ENCODE results near the gene MOB1A. TPM values are rescaled to one million over a fixed set of nuclear protein-coding genes. Genes with fewer than 3 reads are reported as not detected.

MOB1A gene
- total and polyA plus RNA-seq, 2 of the 13 experiments (the other 11 are each of a cell fraction or from before 2014, with no cell fraction given) = 48.2 to 139 TPM

DNA sequence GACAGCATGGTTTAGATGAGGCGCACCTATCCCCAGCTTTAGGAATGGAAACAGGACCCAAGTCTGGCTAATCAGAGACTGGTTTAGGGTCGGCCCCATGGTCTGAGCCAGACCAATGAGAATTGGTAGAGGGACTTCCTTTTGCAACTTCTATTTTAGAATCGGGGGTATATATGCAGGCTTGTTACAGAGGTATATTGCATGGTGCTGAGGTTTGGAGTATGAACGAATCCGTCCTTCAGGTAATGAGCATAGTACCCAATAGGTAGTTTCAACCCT is 29.5 kb downstream of the MOB1A start:
- no peak for TF ChIP-seq KLF16 (CRISPR knock-in tag; IDR thresholded peaks at IDR 0.05)
- H3K9me3 ChIP-seq (ENCODE audit: low read length) = no peaks in the 10 kb centered on the region
- no peaks in the 10 kb centered on the region; a peak in 1 of 5 replicates for H3K27me3 ChIP-seq (ENCODE audit: control insufficient read depth in 1 of 2, insufficient read depth in 2 of 2, low read length in 2 of 2)
- peaks cover 3 to 19% of the 10 kb centered on the region in 2 experiments; a peak in 4 of 5 replicates for H3K36me3 ChIP-seq (replicated peaks in 1 of 2; ENCODE audit: control insufficient read depth in 1 of 2, insufficient read depth in 2 of 2, low read length in 2 of 2)
- ATAC-seq (no peak), FAIRE-seq (no peak), DNase-seq (ENCODE audit: low spot score) (no peak)
- no peaks in the 10 kb centered on the region for H4K20me1 ChIP-seq (ENCODE audit: insufficient read depth, low read length)
- BruUV-seq (replicated peaks) = no TSS peak
- H3K27ac ChIP-seq (ENCODE audit: extremely low read length, insufficient read depth, low read length) = no peak overlapping the region
- H2AFZ ChIP-seq (ENCODE audit: low read length) = no peak overlapping the region
- H3K4me3 ChIP-seq (replicated peaks in 1 of 3; ENCODE audit: insufficient read depth in 1 of 3, low read depth in 2 of 3, low read length in 3 of 3) = peak overlapping the region in 2 of 3 experiments; percentile 84 to 94; a peak in 1 of 6 replicates
- peak overlapping the region; percentile 97 for H3K4me2 ChIP-seq (ENCODE audit: low read depth, low read length)
- peaks cover 33% of the 10 kb centered on the region for H3K4me1 ChIP-seq (ENCODE audit: insufficient read depth, low read length)
- intact Hi-C loops (cut with micrococcal nuclease; ENCODE audit: unreplicated experiment) (loop anchor here (5.0 kb wide), 1 partner anchor 48 kb away; the partner anchor contains the start of gene MTHFD2), in situ Hi-C loops (cut with HindIII; ENCODE audit: extremely low pct_ligation_motif_present, low pct_unique_long_range_greater_than_20kb) (loop anchor here (25.0 kb wide), 1 partner anchor 312 kb away; the partner anchor contains the start of gene STAMBP)
- H3K79me2 ChIP-seq (ENCODE audit: insufficient read depth, low read length) = peaks cover 22% of the 10 kb centered on the region
- 97% methylated on average over 5 of the region's 5 CpGs for WGBS (ENCODE audit: low lambda C conversion rate)
- ChIA-PET CTCF (ENCODE audit: low intra/inter-chr PET ratio, low total read pairs) (no interaction called here), POLR2A (interaction anchor here (0.8 to 2.2 kb wide), 5 partner anchors 29 to 412 kb away, joined by 4 to 13 read pairs (median 4); partner anchors contain the start of genes MOB1A, STAMBP and TPRKB)
- H3K9ac ChIP-seq (ENCODE audit: insufficient read depth, low read depth, low read length) = no peak overlapping the region

DNA sequence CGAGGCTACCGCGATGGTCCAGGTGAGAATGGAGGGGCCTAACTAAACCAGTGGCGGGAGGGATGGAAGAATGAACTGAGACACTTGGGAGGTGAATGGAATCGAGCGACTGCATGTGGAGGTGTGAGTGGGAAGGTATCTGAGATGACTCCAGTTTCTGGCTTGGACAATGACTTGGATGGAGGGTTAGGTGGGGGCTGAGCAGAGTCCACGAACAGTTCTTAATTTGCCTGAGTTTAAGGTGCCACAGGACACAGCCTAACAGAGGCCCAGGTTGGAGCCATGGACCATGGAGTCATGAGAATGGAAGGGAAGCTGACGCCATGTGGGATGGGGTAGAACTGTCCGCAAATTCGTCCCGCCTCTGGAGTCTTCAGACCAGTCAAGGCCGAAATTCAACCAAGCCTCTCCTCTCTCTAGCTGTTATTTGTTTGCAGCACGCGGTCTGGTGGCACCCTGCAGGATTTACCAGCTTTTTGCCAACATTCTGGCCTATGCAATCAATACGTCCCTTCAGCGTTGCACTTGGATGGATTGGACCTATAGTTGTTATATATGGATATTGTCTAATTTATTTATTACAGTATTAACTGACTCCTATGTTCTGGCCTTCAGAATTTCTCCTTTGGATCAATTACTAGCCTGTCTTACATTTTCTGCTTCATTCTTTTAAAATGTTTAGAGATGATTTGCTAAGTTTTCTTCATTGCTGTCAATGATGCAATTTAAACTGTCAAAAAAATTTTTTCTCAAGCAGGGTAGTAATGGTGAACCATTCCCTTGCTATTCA is 30.0 kb downstream of the MOB1A start:
- no peaks in the 10 kb centered on the region for H4K20me1 ChIP-seq (ENCODE audit: insufficient read depth, low read length)
- POLR2A ChIA-PET = interaction anchor here (0.7 to 2.2 kb wide), 6 partner anchors 28 to 411 kb away, joined by 3 to 13 read pairs (median 4); partner anchors contain the start of genes MOB1A, STAMBP and TPRKB
- H3K9ac ChIP-seq (ENCODE audit: insufficient read depth, low read depth, low read length) = peak overlapping the region; percentile 78
- peak overlapping the region; percentile 97 for H3K4me2 ChIP-seq (ENCODE audit: low read depth, low read length)
- no peak for FAIRE-seq
- peak overlapping the region; percentile 84 to 95 (median 94) for H3K4me3 ChIP-seq (replicated peaks in 1 of 3; ENCODE audit: insufficient read depth in 1 of 3, low read depth in 2 of 3, low read length in 3 of 3)
- no peaks in the 10 kb centered on the region; a peak in 1 of 5 replicates for H3K27me3 ChIP-seq (ENCODE audit: control insufficient read depth in 1 of 2, insufficient read depth in 2 of 2, low read length in 2 of 2)
- H3K36me3 ChIP-seq (replicated peaks in 1 of 2; ENCODE audit: control insufficient read depth in 1 of 2, insufficient read depth in 2 of 2, low read length in 2 of 2) = peaks cover 3 to 17% of the 10 kb centered on the region in 2 experiments; a peak in 4 of 5 replicates
- peak overlapping the region; percentile 96 for H2AFZ ChIP-seq (ENCODE audit: low read length)
- H3K9me3 ChIP-seq (ENCODE audit: low read length) = no peaks in the 10 kb centered on the region
- CTCF ChIA-PET (ENCODE audit: low intra/inter-chr PET ratio, low total read pairs) = interaction anchor here (1.2 to 1.8 kb wide), 3 partner anchors 28 to 325 kb away, joined by 5 to 10 read pairs (median 8); no protein-coding TSS in a partner anchor
- peak overlapping the region; percentile 67 for H3K27ac ChIP-seq (ENCODE audit: extremely low read length, insufficient read depth, low read length)
- no peak for DNase-seq (ENCODE audit: low spot score)
- in situ Hi-C loops (cut with HindIII; ENCODE audit: extremely low pct_ligation_motif_present, low pct_unique_long_range_greater_than_20kb) = loop anchor here (25.0 kb wide), 1 partner anchor 311 kb away; the partner anchor contains the start of gene STAMBP
- H3K4me1 ChIP-seq (ENCODE audit: insufficient read depth, low read length) = peaks cover 33% of the 10 kb centered on the region
- BruUV-seq (replicated peaks) = TSS peak; percentile 78
- 48% methylated on average over 15 of the region's 16 CpGs for WGBS (ENCODE audit: low lambda C conversion rate)
- peak; percentile 32 for ATAC-seq
- intact Hi-C loops (cut with micrococcal nuclease; ENCODE audit: unreplicated experiment) = loop anchor here (5.0 kb wide), 1 partner anchor 49 kb away; the partner anchor contains the start of gene MTHFD2
- peaks cover 22% of the 10 kb centered on the region for H3K79me2 ChIP-seq (ENCODE audit: insufficient read depth, low read length)
- TF ChIP-seq MED13 (CRISPR knock-in tag; IDR thresholded peaks at IDR 0.05) (0 out of 2 replicates have a peak, but pooled peaks have one; percentile 17), ZIK1 (CRISPR knock-in tag; IDR thresholded peaks at IDR 0.05; ENCODE audit: borderline replicate concordance, low read depth) (no peak), ZGPAT (CRISPR knock-in tag; IDR thresholded peaks at IDR 0.05) (no peak), LRRFIP1 (CRISPR knock-in tag; conservative IDR thresholded peaks at IDR 0.05) (no peak), ESRRA (CRISPR knock-in tag; IDR thresholded peaks at IDR 0.05; ENCODE audit: low read depth) (no peak), ZNF235 (CRISPR knock-in tag; IDR thresholded peaks at IDR 0.05; ENCODE audit: borderline replicate concordance) (no peak)
- TF ChIP-seq, protein P1, sequence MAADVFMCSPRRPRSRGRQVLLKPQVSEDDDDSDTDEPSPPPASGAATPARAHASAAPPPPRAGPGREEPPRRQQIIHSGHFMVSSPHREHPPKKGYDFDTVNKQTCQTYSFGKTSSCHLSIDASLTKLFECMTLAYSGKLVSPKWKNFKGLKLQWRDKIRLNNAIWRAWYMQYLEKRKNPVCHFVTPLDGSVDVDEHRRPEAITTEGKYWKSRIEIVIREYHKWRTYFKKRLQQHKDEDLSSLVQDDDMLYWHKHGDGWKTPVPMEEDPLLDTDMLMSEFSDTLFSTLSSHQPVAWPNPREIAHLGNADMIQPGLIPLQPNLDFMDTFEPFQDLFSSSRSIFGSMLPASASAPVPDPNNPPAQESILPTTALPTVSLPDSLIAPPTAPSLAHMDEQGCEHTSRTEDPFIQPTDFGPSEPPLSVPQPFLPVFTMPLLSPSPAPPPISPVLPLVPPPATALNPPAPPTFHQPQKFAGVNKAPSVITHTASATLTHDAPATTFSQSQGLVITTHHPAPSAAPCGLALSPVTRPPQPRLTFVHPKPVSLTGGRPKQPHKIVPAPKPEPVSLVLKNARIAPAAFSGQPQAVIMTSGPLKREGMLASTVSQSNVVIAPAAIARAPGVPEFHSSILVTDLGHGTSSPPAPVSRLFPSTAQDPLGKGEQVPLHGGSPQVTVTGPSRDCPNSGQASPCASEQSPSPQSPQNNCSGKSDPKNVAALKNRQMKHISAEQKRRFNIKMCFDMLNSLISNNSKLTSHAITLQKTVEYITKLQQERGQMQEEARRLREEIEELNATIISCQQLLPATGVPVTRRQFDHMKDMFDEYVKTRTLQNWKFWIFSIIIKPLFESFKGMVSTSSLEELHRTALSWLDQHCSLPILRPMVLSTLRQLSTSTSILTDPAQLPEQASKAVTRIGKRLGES (CRISPR knock-in tag; IDR thresholded peaks at IDR 0.05; ENCODE audit: borderline replicate concordance) = no peak
